NCI-H1436 treated with DMSO at 0.1 percent for 48 hours (cell line): Measurements from ENCODE around the gene AGRP.
"Not testable (repeated sequence)": the region's sequence is repeated elsewhere in the genome, so short reads cannot be mapped to it uniquely, and the experiment has no call there.

Experiments used
- DNase-seq: peaks from one replicate; lab custom pipeline; 2025; lab: John Stamatoyannopoulos, UW

Gene AGRP

DNA sequence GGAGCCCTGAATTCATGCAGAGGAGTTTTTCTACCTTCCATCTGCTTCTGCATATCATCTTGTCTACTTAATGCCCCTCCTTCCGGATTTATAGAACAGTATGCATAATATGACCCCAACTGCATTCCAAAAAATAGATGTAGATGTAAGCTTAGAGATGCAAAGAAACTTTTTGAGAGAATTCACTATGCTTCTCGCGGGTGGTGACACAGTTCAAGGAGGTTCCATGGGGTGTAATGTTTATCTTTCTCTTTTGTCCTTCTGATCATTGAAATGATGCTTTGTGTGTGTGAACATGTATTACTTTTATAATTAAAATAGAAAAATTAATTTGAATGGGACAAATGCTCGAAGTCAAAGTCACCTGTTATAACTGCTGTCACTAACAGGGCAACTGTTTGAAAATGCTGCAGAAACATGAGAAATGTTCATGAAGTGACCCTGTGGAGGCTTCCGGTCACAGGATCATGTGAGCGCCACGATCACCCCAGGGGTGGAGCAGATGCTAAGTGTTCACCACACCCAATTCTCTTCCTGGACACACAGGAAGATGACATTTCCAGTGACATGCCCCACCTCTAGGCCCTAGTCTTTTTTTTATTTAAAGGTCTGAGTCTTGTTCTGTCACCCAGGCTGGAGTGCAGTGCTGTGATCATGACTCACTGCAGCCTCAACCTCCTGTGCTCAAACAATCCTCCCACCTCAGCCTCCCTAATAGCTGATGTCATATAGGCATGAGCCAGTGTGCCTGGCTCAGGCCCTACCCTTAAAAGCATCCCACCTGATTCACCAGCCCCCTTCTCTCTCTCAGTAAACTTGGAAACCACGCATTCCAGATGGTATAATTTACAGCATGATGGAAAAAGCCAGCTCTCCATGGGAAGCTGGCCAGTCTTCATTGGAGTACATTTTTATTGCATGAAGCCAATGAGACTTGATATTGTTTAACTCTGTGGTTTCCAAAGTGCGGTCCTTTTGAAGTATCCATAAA, 21.0 kb upstream of the AGRP start:
- DNase-seq, result no peak

DNA sequence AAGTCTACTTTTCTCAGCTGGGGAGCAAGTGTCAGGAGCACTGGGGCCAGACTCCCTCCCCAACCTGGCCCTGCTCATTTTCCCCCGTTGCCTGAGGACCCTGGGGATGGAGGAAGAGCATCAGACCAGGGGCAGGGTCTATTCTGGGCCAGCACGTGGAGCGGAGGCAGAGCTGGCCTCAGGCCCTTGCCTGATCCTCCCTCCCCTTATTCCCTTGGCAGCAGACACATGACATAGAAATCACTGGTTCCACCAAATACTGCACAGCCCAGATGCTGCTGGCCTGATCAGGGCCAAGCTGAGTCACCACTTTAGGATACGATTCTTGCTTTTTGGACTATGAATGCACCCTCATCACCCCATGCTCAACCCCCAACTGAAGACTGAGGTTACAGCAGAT, 15.8 kb upstream of the AGRP start:
- DNase-seq, result no peak

DNA sequence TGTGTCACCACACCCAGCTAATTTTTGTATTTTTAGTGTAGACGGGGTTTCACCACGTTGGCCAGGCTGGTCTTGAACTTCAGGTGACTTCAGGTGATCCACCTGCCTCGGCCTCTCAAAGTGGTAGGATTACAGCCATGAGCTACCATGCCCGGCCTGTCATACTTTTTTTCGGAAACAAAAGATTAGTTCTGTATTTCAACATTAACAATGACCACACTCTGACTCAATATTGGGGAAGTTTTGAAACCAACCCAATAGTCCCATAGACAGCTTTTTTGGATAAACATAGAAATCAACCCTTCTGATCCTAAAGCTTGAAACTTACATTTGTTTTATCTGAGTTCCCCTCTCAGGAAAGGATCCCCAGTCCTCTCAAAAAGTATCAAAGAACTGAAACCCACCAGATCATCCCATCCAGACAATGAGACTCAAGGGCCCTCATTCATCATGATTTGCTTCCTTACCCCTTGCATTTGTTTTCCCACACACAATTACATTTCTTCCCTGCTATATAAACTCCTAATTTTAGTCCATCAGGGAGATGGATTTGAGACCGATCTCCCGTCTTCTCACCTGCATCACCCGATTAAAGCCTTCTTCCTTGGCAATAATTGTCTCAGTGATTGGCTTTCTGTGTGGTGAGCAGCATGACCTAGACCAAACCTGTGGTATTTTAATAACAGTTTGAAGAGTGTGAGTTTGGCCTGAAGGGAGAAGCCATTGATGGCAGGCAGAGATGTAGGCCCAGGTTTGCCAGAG, 7.2 kb upstream of the AGRP start:
- DNase-seq, result no peak

DNA sequence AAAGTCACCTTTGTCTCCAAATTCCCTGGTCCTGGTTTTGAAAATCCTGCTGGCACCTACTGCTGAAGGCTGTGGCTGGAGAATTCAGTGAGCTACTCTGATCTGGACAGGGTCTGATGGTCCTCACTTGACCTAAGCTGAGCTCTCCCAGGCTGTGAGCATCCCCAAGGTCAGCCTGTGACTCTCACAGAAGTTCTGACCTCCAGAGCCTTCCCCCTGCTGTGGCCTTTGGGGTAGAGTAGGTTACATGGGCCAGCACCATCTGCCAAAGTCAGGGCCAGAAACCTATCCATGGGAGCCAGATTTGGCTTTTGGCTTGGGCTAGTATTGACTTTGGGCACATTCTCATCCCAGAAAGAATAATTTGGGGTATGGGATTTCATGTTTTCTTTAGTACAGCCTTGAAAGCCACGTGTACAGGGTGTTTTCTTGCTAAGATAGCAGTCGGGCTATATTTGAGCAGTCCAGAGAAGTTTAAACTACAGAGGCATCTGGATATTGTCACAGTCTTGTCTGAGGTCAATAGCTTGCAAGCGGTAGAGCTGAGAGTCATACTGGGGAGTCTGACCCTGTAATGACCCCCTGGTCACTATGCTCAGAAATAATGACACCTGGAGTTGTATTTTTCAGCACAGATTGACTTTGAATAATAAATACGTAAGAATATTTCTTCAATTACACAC, 6.2 kb upstream of the AGRP start:
- DNase-seq, result no peak

DNA sequence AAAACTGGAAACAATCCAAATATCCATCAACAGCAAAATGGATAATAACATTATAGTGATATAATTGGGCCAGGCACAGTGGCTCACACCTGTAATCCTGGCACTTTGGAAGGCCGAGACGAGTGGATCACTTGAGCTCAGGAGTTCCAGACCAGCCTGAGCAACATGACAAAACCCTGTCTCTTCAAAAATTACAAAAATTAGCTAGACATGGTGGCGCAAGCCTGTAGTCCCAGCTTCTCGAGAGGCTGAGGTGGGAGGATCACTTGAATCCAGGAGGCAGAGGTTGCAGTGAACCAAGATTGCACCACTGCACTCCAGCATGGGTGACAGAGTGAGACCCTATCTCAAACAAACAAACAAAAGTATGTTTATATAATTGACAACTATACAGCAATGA, 4.2 kb upstream of the AGRP start:
- DNase-seq, result not testable (repeated sequence)

DNA sequence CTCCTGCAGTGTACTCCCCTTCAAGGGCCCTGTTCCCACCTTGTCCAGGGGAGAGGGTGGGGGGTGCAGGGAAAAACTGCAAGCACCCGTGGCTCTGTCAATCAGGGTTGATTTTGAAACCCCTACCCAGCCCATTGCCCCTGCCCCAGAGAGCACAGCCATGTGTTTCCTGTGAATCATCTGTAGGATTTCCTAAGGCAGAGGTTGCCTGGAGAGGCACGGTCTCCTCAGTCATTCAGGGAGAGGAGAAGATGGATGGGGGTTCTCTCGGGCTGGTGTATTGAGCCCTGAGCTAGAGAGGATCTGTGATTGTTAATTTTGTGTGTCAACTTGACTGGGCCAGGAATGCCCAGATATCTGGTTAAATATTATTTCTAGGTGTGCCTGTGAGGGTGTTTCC, 3.5 kb upstream of the AGRP start:
- no peak for DNase-seq

DNA sequence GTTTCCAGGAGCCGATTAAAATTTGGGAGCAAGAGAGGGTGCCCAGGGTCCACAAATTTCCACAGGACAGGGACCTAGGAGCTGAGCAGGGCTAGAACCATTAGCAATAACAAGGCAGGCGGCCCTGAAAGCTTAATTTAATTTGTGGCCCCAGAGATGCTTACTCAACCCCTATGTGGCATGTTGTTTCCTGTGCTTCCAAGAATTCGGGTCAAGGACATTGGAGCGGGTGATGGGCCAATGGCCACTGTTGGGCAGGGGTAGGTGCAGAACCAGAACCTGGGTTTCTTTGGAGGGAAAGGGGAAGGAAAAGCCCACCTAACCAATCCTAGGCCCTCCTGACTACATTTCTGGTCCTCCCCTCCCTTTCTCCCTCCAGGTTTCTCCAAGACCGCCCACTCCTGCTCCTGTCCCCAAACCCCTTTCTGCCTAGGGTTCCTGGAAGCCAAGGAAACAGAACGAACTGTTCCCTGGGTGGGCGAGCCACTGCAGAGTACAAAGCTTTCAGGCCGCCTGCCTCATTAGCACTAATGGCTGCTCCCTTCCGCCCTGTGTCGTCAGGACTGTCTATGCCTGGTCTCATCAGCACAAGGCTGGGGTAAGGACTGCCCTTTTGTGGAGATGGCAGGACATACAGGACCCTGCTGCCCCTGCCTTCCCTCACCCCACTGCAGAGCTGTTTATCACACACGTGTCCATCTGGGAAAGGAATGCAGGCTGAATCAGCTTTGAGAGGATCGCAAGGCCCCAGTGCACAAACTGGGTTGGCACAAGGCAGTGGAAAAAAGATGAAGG, 581 bp upstream of the AGRP start:
- no peak for DNase-seq

DNA sequence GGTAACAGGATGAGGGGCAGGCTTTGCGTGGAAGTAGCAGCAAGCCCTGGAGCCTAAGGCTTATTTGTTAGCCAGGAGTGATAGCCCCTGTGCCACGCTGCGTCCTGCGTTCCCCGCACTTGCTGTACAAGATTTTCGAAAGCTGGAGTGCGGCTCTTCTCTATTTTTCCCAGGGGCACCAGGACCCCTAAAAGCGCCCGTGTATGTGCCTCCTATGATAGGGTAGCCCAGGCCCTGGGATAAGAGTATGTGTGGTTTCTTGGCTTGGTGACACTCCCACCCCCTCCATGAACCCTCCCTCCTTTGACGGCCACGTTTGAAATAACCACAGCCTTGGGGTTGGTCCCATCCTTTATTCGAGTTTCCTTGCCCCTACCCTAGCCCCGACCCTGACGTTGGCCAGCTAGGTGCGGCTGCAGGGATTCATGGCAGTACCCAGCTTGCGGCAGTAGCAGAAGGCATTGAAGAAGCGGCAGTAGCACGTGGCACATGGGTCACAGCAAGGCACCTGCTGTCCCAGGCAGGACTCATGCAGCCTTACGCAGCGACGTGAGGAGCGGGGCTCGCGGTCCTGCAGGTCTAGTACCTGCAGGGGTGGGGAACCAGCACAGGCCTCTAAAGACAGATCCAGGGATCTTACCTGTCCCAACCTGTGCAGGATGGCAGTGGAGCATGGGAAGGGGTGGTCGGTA, 968 bp downstream of the AGRP start:
- DNase-seq, result no peak

DNA sequence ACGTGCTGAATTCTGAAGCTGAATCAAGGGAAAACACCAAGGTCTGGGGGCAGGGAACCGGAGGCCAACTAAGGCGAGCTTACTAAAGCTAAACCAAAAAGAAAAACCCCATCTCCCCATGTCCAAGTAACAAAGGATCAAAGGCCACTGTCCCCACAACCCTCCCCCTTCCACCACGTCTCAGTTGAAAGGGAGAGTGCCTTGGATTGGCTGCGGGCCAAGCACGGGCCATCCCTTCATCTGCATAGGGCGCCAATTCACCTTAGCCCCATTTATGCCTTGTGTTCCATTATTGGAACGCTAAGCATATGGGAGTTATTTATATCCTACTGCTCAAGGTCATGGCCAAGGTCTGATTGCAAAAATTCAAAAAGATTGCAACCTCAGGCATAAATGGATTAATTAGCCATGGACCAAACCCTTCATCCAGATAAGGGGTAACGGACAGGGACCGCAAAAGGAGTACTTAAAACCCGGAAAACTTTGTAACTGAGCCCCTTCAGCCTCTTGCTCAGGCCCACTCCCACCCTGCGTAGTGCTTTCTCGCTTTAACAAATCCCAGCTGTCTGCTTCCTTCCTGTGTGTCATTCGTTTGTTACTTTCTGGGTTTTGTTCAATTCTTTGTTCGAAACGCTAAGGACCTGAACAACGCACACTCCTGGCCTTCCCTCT, 1.6 kb downstream of the AGRP start:
- DNase-seq, result no peak

DNA sequence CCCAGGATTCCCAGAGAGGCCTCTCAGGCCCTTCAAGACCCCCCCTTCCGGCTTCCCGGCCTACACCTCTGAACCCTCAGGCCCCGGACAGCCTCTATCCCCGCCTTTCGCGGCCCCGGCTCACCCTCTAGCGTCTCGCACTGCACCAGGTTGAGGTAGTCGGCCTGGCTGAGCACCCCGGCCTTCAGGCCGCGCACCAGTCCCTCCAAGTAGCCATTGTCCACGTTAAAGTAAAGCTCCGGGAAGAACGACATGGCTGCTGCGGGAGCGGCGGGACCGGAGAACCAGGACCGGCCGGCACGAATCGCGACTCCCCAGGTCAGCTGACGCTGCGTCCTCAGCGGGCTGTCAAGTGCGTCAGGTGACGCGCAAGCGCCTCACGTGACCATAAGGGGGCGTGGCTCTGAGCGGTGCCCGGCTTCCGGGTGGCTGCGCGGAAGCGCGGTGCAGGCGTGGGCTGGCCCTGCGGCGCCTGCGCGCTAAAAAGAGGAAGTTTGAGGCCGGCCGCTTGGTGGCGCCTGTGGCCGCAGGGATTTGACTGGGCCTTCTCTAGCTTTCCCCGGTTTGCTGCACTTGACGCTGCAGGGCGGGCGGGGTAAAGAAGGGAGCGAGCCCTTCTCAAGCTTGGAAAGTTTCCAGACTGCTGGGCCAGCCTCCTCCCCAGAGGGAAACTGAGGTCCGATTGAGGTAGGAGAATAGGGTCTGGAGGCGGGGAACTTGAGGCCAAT, 2.4 kb downstream of the AGRP start, which contains the start of gene ATP6V0D1:
TSS of gene ATP6V0D1 (minus strand) at position 325 of the 728 bp plus-strand sequence. CDS start at position 254, 71 bp downstream.
- peak; percentile 82 for DNase-seq

DNA sequence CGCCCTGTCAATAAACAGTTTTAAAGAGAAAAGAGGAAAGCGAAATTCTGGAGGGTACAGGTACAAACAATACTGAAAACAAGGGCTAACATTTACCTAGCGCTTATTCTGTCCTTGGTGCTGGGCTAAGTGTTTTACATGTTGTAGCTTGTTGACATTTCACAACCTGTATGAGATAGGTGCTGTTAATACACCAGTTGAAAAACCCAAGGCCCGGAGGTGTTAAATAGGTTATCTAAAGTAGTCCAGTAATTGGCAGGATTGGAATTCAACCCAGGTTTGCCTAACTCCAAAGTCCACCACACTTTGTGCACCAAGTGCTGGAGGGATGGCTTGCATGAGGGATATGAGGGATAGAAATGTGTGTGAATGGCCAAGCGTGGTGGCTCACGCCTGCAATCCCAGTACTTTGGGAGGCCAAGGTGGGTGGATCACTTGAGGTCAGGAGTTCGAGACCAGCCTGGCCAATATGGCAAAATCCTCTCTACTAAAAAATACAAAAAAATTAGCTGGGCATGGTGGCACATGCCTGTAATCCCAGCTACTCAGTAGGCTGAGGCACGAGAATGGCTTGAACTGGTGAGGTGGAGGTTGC, 5.3 kb downstream of the AGRP start:
- DNase-seq, result no peak

DNA sequence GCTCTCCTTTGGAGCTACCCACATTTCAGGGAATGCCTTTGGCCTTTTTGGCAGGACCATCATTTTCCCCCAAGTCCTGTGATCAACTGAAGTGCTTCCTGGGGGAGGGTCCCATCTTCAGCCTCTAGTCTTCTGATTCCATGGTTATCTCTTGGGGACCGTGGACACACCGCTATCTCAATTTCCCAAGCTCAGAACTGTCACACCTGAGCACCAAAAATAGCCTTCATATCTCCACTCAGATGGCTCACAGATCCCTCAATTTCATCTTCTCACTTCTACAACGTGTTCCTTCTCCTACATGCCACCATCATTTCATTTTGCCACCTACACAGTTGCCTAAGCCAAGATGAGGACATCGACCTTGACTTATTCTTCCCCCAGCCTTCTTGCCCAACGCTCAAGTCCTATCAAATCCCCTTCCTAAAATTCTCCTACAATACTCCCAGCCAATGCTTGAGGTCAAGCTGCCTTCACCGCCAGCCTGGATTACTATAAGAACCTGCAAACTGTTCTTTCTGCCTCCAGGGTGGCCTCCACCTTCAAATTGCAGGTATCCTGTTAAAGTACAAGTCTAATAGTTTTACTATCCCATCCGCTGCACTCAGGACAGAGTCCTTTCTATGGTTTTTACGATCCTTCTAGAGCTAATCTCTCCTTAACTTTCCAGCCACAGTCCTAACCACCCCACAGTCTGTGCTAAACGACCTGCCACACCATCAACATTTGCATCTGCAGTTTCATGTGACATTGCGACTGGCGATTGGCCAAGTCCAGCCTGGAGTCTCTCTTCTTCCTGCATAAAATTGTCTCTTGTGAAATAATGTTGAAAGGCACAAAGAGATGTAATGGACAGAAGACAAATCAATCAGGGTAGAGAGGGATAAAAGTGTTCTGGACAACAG, 8.5 kb downstream of the AGRP start:
- no peak for DNase-seq

DNA sequence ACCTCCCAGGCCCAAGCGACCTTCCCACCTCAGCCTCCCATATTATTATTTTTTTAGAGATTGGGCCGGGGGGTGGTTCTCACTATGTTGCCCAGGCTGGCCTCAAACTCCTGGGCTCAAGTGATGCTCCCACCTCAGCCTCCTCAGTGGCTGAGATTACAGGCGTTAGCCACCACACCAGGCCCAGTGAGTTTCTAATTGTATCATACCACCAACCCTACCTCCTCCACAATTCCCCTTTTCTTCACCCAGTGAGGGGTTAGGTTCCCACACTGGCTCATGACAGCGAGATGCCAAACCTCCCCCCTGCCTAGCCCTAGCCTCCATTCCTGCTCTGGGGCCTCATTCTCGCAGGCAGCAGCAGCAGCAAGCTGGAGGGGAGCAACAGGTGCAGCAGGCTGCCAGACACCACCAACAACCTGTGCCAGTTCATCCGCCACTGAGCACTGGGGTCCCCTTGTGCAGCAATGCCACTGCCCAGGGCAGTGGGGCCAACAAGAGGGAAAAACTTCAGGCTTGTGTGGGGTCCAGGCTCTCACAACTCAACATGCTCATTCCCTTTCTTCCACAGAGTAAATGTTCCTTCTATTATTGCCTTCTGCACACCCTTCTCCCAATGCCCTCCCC, 11.5 kb downstream of the AGRP start:
- DNase-seq, result no peak

DNA sequence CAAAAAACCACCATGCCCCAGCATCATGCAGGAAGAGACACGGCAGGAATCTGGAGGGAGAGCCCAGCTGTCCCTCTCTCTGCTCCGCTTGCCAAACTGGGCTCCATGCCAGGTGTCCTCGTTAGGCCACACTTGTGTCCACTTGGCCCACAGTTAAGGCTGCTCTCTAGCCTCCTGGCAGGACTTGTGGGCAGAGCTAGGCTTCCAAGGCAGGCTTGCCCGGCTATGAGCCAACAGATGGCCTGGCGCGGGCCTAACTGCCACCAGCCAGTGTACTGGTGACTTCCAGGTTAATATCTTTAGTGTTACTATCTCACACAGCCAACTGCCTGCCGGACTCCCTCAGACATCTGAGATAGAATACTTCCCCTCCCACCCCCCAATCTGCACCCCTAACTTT, 13.0 kb downstream of the AGRP start:
- DNase-seq, result no peak

DNA sequence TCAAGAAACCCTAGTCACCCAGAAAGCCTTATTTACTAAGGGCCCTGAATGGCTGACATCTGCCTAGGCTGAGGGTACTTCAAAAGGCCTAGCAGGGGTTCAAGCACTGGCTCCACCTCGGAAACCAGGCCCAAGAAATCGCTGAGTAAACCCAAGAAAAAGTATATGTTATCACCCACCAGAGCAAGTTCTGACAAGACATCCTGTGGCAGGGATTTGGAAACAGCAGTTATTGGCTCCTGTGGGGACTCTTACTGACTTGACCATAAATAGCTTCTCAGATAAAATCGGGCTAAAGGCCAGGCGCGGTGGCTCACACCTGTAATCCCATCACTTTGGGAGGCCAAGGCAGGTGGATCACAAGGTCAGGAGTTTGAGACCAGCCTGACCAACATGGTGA, 14.6 kb downstream of the AGRP start:
- no peak for DNase-seq

DNA sequence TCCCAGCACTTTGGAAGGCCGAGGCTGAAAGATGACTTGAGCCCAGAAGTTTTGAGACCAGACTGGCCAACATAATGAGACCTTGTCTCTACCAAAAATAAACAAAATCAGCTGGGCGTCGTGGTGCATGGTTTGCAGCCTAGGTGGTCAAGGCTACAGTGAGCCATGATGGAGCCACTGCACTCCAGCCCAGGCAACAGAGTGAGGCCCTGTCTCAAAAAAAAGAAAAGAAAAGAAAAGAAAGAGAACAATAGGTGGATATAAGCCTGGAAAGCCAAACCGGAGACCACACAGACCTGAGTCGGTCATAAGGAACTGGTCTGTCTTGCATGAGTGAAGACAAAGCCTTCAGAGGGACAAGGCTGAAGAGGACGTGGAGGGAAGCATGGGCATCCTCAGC, 16.8 kb downstream of the AGRP start:
- no peak for DNase-seq

DNA sequence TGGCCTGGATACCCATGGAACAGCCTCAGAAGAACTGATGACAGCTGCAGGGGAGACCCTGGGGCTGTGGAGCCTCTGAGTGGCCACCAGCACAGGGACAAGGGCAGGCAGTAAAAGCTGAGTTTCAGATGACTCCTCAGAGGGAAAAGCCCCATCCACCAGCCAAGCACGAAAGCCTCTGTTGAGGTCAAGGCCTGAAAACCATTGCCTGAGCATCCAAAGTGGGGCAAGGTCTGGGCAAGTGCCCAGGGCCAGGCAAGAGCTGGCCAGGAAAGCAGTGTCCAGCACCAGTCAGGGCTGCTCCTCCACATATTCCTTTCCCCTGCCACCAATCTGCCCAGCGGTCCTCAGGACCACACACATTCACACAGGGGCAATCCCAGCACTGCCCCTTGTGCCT, 18.8 kb downstream of the AGRP start:
- no peak for DNase-seq

DNA sequence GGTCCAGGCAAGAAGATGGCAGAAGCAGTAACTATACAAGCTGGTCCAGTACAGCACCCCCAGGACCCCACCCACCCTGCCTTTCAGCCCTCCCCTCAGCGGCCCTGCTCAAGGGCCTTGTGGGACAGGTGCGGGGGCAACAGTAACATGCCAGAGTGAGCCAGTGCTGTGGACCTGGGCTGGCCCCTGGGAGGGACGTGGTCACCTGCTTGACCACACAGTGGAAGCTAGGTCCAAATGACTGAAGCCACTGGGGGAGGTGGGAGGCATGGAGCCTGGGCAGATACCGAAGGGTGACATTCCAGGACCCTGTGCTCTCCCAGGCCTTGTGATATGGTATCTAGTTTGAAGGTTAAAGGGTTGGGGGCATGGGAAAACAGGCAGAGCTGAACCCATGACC, 19.7 kb downstream of the AGRP start:
- DNase-seq, result no peak
